GM23338 (cell line): Measurements from ENCODE around the gene CRTC1.

Source experiments
- CREB1 ChIP-seq: fragments of 250-450 bp; sonication (Bioruptor Pico); IDR thresholded peaks from 2 replicates; pipeline ENCODE4 v1.5.0; 2020; ENCODE audit warnings: low read depth, mild to moderate bottlenecking, moderate library complexity
- ETS1 ChIP-seq: IDR thresholded peaks from 2 replicates; pipeline ENCODE4 v1.6.1; 2016; ENCODE audit warnings: antibody characterized with exemption
- EZH2 ChIP-seq: fragments of 200-600 bp; sonication (generic); IDR thresholded peaks from one replicate; pipeline ENCODE4 v1.8.0; 2017; ENCODE audit warnings: antibody characterized with exemption, mild to moderate bottlenecking, low read depth; ENCODE audit not compliant: unreplicated experiment
- EZH2phosphoT487 ChIP-seq: fragments of 200-600 bp; sonication (generic); IDR thresholded peaks from one replicate; pipeline ENCODE4 v1.8.1; 2018; ENCODE audit warnings: antibody characterized with exemption; ENCODE audit not compliant: unreplicated experiment
- JUNB ChIP-seq: IDR thresholded peaks from one replicate; pipeline ENCODE4 v1.6.1; 2016; ENCODE audit warnings: antibody characterized with exemption; ENCODE audit not compliant: unreplicated experiment
- NANOG ChIP-seq: IDR thresholded peaks from 2 replicates; pipeline ENCODE4 v1.6.1; 2016; ENCODE audit warnings: antibody characterized with exemption, borderline replicate concordance
- POLR2AphosphoS5 ChIP-seq: IDR thresholded peaks from 2 replicates; pipeline ENCODE4 v1.6.1; 2016; ENCODE audit warnings: antibody characterized with exemption, low read depth
- REST ChIP-seq: IDR thresholded peaks from one replicate; pipeline ENCODE4 v1.6.1; 2018; ENCODE audit warnings: antibody characterized with exemption; ENCODE audit not compliant: unreplicated experiment
- STAT1 ChIP-seq: IDR thresholded peaks from one replicate; pipeline ENCODE4 v1.6.1; 2016; ENCODE audit warnings: antibody characterized with exemption; ENCODE audit not compliant: unreplicated experiment
- ZNF114 ChIP-seq: fragments of 250-450 bp; sonication (Bioruptor Pico); IDR thresholded peaks from 2 replicates; pipeline ENCODE4 v1.5.0; 2020; ENCODE audit warnings: mild to moderate bottlenecking, moderate library complexity
- ZNF331 ChIP-seq: fragments of 250-450 bp; sonication (Bioruptor Pico); IDR thresholded peaks from 2 replicates; pipeline ENCODE4 v1.5.0; 2020; ENCODE audit warnings: low read depth, mild to moderate bottlenecking, moderate library complexity
- TF ChIP-seq, protein P1 (sequence below), 2 experiments: fragments of 200-600 bp in 1 of 2; sonication (generic) in 1 of 2; conservative IDR thresholded peaks; 2 replicates each; pipeline versions ENCODE4 v1.5.1 to v1.6.1; 2016 to 2017; ENCODE audit warnings: antibody characterized with exemption in 2 of 2, low read depth in 2 of 2, mild to moderate bottlenecking in 2 of 2, moderate library complexity in 1 of 2

GRCh38 chr19:18666317-18666716 lies 17.2 kb upstream of the CRTC1 start:
- TF ChIP-seq, protein P1, sequence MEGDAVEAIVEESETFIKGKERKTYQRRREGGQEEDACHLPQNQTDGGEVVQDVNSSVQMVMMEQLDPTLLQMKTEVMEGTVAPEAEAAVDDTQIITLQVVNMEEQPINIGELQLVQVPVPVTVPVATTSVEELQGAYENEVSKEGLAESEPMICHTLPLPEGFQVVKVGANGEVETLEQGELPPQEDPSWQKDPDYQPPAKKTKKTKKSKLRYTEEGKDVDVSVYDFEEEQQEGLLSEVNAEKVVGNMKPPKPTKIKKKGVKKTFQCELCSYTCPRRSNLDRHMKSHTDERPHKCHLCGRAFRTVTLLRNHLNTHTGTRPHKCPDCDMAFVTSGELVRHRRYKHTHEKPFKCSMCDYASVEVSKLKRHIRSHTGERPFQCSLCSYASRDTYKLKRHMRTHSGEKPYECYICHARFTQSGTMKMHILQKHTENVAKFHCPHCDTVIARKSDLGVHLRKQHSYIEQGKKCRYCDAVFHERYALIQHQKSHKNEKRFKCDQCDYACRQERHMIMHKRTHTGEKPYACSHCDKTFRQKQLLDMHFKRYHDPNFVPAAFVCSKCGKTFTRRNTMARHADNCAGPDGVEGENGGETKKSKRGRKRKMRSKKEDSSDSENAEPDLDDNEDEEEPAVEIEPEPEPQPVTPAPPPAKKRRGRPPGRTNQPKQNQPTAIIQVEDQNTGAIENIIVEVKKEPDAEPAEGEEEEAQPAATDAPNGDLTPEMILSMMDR (conservative IDR thresholded peaks at IDR 0.05; ENCODE audit: low read depth in 2 of 2), result no peak
- no peak for TF ChIP-seq EZH2
- TF ChIP-seq STAT1, result no peak
- no peak for TF ChIP-seq POLR2AphosphoS5
- TF ChIP-seq CREB1, result no peak
- TF ChIP-seq EZH2phosphoT487, result no peak
- no peak for TF ChIP-seq REST
- TF ChIP-seq ZNF114 (CRISPR knock-in tag), result no peak
- no peak for TF ChIP-seq ETS1
- TF ChIP-seq NANOG, result no peak
- TF ChIP-seq JUNB, result no peak
- TF ChIP-seq ZNF331 (CRISPR knock-in tag), result no peak
